GM21529 (cell line): ENCODE measurements around the gene GPR17.

Source experiments
- ATAC-seq: cut with Tn5 transposase; IDR thresholded peaks from one replicate; pipeline ENCODE4 v1.9.1; 2021; ENCODE audit not compliant: unreplicated experiment

GPR17 gene

GRCh38 chr2:127645395-127646291, at the start of gene GPR17:
Gene GPR17, plus strand, starts transcription at chr2:127646153. Its CDS starts 4,583 bp downstream, at chr2:127650736.
- no peak for ATAC-seq

GRCh38 chr2:127596311-127597045, 49.5 kb upstream of the GPR17 start:
- ATAC-seq, result no peak

GRCh38 chr2:127597046-127597983, 48.6 kb upstream of the GPR17 start:
- ATAC-seq, result no peak

- ATAC-seq, result no peak
Observed at GRCh38 chr2:127597984-127598380, 48.0 kb upstream of the GPR17 start.

- no peak for ATAC-seq
Observed at GRCh38 chr2:127598711-127599110, 47.2 kb upstream of the GPR17 start.

GRCh38 chr2:127599211-127599610, 46.7 kb upstream of the GPR17 start:
- no peak for ATAC-seq

GRCh38 chr2:127604986-127605385, 41.0 kb upstream of the GPR17 start:
- no peak for ATAC-seq

- no peak for ATAC-seq
Observed at GRCh38 chr2:127605691-127606263, 40.2 kb upstream of the GPR17 start.

GRCh38 chr2:127606625-127607398, 39.1 kb upstream of the GPR17 start:
- no peak for ATAC-seq

- ATAC-seq, result no peak
Observed at GRCh38 chr2:127607399-127607908, 38.5 kb upstream of the GPR17 start.

- no peak for ATAC-seq
Observed at GRCh38 chr2:127608061-127609030, 37.6 kb upstream of the GPR17 start.

GRCh38 chr2:127609031-127609751, 36.8 kb upstream of the GPR17 start:
- ATAC-seq, result no peak

GRCh38 chr2:127609818-127610217, 36.1 kb upstream of the GPR17 start:
- no peak for ATAC-seq

- ATAC-seq, result no peak
Observed at GRCh38 chr2:127610561-127610960, 35.4 kb upstream of the GPR17 start.

GRCh38 chr2:127611076-127611925, 34.7 kb upstream of the GPR17 start:
- ATAC-seq, result no peak

- ATAC-seq, result no peak
Observed at GRCh38 chr2:127612111-127612822, 33.7 kb upstream of the GPR17 start.
